HG03139 (cell line): ENCODE results near the gene LHFPL3.
"Not testable (repeated sequence)": the region's sequence is repeated elsewhere in the genome, so short reads cannot be mapped to it uniquely, and the experiment has no call there.

Experiments used
- ATAC-seq: cut with Tn5 transposase; IDR thresholded peaks from one replicate; pipeline ENCODE4 v1.9.1; 2021; ENCODE audit not compliant: unreplicated experiment

Gene LHFPL3

DNA sequence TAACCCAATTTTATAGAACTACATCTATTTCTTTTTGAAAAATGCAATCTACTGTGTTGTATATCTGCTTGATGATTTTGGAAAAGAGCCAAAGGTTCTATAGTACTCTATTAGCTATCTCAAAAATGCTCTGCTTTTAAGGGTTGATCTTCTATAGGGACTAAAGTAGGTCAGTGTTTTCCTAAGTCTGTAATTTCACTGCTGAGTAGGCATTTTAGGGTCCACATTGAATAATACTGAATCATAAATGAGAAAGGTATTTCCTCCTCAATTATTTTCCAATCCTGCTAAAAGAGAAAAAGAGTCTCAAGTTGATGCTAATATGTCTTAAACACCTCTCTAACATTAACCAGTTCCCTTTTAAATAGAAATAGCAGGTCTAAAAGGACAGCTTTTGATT lies 244.2 kb downstream of the LHFPL3 start:
- no peak for ATAC-seq

GRCh38 chr7:104584620-104585019 lies 256.2 kb downstream of the LHFPL3 start:
- ATAC-seq: no peak

- not testable (repeated sequence) for ATAC-seq
Measured at GRCh38 chr7:104595591-104595990, 267.2 kb downstream of the LHFPL3 start.

- ATAC-seq: no peak
Measured at GRCh38 chr7:104603957-104604356, 275.6 kb downstream of the LHFPL3 start.

DNA sequence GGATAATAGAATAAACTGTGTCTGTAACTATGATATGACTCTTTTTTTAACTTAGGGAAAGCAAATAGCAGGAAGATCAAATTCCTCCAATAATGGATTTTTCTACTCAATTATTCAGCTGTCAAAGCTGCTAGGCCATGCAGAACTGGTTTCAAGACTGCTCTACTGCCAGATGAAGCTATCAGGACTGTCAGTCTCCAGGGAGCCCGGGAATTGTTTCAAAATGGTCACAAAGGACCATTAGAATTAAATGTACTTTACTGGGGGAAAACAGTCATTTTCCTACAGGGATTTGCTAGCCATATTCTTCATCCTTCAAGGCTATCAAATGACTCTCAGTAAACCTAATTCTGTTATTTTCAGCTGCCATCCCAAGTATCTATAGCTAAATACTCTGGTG lies 276.3 kb downstream of the LHFPL3 start:
- ATAC-seq: no peak

DNA sequence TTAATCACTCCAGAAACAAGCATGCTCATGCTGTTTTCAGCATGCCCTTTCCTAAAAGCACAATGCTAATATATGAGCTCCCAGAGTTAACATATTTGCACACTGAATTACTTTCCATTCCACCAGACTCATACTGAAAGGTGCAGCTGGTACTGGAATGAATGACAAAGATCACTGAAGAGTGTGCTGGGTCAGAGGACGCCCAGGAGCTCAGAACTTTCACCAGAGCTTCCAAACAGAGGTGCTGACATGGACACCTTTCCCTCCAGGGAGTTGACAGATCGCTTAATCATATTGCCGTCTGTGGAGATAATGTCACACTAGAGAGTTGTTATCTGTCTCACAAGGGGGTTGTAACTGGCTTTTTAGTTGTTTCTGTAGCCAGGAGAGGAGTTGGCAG lies 292.9 kb downstream of the LHFPL3 start:
- ATAC-seq: no peak

DNA sequence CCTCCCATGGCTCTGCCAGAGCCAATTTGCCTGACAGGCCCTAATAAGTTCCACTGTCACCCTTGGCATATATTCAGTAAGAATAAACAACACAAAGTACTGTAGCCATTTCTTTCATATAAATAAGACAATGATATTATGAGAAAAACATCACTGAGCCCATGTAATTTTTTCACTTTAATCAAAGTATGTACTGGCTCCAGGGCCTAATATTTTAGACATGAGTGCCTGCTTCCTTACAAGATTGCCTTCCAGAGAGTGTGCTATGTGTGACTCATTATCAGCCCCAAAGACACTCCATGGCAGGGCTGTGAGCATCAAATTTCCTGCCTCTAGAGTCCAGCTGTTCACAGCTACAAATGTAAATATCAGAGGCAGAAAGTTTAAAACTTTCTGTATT lies 297.6 kb downstream of the LHFPL3 start:
- no peak for ATAC-seq

GRCh38 chr7:104627516-104627915 lies 299.1 kb downstream of the LHFPL3 start:
- no peak for ATAC-seq

GRCh38 chr7:104628017-104628416 lies 299.6 kb downstream of the LHFPL3 start:
- no peak for ATAC-seq

DNA sequence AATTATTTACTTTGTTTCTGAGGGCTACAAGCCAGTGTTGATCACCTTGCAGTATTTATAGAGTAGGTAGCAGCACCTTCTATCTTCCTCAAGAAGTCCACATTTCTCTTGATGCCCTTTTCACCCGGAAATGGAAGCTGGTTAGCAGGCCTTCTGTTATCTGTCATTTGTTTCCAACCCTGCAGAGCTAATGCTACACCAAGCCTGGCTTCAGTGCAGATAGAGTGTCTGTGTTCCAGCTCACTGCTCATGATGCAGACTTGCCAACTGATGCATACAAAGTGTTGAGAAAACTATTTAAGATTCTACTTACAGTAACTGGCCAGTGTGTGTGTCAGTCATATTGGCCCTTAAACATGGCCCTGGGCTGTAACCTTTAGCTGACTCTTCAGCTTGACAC lies 301.0 kb downstream of the LHFPL3 start:
- ATAC-seq: no peak

GRCh38 chr7:104640506-104640905 lies 312.1 kb downstream of the LHFPL3 start:
- no peak for ATAC-seq

DNA sequence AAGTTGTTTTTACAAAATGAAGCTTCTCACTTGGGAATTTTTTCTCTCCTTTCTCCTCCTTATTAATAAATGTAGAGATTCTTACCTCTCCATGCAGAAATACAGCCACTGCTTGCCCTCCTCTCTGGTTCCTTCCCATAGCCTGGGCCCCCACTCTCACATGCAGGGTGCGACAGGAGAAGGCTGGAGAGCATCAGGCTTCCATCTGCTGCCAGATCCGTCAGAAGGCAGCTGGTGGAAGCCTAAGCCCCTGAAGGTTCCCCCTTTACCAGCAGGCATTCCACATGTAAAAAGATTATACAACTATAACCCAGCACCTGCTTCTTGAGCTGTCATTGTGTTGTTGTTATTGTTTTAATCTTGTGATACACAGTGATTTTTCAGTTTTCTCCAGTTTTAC lies 314.2 kb downstream of the LHFPL3 start:
- no peak for ATAC-seq

GRCh38 chr7:104643587-104644217 lies 315.3 kb downstream of the LHFPL3 start:
- no peak for ATAC-seq

DNA sequence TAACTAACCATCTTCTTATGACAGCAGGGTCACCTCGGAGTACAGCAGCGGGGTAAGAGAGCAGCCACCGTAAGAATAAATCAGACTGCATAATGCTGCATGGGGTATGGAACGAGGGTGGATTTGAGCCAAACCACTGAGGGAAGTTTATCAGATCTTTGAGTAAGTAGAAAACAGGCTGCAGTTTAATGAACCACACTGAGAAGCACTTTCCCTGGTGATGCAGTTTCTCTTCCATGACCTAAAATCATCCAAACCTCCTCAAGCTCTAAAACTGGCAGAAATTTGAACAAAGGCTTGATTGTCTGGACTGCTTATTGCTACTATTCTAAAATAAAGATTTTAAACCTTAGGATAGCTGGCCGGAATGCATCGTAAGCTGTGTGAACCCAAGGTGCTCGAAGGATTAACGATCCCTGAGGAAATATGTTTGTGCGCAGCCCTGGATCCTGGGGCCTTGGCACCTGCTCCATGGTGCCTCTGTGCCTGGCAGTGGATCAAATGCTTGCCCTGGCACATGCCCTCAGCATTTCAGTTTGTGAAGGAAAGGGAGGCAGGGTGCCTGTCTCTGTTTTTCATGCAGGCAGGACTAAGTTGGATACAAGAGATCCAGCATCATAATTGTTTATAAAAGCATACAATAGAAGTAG lies 322.7 kb downstream of the LHFPL3 start:
- no peak for ATAC-seq

GRCh38 chr7:104652434-104652833 lies 324.0 kb downstream of the LHFPL3 start:
- no peak for ATAC-seq

DNA sequence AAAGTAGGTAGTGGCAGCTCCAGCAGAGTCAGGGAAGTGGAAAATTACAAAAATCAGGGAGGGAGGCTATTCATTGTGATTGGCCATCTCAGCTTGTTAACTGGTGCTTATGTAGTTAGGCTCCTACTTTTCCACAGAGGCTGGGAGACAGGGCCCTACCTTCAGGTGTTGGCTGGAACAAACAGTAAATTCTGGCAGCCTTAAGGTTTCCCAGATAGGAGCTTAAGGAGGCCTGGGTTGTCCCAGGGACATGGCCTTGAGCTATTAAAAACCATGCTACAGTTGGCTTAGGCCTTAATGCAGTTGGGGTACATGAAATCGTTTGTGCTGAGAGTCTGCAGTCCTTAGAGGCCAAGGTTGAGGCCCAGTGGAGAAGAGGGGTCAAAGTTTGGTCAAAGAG lies 324.5 kb downstream of the LHFPL3 start:
- ATAC-seq: no peak

- no peak for ATAC-seq
Measured at GRCh38 chr7:104653825-104654401, 325.5 kb downstream of the LHFPL3 start.

DNA sequence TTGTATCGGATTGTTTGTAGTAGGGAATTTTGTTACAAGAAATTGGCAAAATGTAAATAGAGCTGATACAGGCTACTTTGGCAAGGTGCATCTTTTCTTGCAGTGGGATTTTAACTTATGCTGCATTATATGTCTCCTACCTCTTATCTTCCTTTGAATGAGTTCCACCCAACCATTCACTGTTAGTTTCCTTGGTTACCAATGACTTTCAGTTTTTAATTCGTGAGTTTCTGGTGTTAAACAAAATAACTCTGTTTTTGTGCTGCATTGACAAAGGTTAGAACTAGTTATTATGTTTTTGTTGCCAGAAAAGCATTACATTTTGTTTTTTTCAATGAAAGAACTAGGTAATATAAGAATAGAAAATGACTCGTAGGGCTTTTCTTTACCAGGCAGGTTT lies 327.2 kb downstream of the LHFPL3 start:
- ATAC-seq: no peak

GRCh38 chr7:104656467-104656866 lies 328.1 kb downstream of the LHFPL3 start:
- no peak for ATAC-seq

DNA sequence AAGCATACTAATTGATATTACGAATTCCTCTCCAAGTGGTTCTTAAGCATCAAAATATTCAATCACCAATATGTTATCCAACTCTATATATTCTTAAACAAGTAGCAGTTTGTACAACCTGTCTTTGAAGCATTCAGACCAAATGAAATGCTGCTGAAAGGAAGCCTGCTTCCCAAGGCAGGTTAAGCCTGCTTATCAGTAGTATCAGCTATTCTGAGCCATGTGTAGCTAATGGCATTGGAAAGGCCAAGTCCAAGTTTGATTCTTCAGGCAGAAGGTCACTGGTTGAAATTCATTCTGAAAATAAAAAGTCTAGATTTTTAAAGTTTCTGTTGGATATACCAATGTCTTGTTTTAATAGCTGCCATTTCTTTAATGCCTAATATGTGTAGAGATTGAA lies 328.7 kb downstream of the LHFPL3 start:
- ATAC-seq: no peak

GRCh38 chr7:104661575-104661974 lies 333.2 kb downstream of the LHFPL3 start:
- no peak for ATAC-seq

DNA sequence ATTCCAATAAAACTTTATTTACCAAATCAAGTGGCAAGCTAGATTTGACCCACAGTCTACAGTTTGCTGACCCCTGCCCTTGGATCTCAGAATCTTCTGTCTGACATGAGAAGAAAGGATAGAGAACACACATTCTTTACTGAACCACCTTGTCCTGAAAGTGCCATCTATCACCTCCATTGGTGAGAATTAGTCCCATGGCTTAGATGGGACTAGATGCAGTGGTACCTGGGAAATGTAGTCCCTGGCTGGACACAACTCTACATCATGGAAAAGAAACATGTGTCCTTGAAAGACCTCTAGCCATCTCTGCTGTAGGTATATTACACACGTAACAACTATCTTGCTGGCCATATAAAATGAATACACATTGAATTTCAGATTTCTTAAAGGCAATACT lies 336.2 kb downstream of the LHFPL3 start:
- no peak for ATAC-seq

DNA sequence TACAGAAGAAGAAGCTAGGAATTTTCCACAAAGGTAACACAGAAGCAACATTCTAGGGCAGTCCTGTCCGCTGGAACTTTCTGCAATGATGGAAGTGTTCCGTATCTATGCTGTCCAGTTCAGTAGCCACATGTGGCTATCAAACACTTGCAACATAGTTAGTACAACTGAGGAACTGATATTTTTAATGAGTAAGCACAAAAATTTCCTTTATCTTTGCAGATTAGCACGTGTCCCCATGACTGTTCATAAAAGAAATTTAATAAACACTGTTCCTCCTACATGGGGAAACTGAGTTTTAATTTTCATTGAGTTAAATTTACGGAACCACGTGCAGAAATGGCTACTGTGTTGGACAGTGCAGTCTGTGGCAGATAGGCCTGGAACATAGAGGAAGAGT lies 349.2 kb downstream of the LHFPL3 start:
- no peak for ATAC-seq
